GM21619 (cell line): Measurements from ENCODE around the gene CBARP.

Source experiments
- ATAC-seq: cut with Tn5 transposase; IDR thresholded peaks from one replicate; pipeline ENCODE4 v1.9.1; 2021; ENCODE audit not compliant: unreplicated experiment

CBARP gene, protein sequence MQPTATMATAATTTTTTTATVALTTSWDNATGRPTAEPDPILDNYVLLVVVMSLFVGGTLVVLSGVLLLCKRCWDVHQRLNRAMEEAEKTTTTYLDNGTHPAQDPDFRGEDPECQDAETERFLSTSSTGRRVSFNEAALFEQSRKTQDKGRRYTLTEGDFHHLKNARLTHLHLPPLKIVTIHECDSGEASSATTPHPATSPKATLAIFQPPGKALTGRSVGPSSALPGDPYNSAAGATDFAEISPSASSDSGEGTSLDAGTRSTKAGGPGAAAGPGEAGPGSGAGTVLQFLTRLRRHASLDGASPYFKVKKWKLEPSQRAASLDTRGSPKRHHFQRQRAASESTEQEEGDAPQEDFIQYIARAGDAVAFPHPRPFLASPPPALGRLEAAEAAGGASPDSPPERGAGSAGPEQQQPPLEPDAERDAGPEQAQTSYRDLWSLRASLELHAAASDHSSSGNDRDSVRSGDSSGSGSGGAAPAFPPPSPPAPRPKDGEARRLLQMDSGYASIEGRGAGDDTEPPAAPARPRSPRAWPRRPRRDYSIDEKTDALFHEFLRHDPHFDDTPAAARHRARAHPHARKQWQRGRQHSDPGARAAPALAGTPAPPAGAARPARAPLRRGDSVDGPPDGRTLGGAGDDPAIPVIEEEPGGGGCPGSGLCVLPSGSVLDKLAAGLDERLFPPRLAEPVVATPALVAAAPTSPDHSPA

DNA sequence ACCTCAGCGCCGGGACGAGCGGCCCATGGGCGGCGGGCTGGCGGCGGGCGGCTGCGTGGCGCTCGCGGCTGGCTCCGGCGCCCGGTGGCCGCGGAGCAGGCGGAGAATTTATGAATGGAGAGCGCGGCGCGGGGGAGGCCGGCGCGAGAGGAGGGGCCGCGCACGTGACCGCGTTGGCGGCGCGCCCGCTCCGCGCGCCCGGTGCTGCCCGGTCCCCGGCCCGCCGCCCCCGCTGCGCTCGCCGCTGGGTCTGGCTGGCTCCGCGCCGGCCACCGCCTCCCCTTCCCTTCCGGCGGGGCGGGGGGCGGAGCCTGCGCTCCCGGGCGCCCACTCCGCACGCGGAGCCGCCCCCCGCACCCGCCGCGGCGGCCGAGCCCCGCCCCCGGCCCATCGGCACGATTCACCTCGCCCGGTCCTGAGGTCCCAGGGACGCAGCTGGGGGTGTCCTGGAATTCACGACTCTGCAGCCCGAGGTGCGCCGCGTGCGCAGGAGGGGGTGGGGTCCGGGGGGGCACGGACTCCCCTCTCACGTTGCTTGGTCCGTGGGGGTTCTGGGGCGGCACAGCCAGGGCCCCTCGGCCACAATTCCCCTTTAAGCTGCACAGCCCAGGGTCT is at the start of gene CBARP:
TSS of gene CBARP (minus strand) at position 252 of the 615 bp plus-strand sequence. CDS start 1,905 bp downstream, outside the sequence.
- ATAC-seq: no peak

DNA sequence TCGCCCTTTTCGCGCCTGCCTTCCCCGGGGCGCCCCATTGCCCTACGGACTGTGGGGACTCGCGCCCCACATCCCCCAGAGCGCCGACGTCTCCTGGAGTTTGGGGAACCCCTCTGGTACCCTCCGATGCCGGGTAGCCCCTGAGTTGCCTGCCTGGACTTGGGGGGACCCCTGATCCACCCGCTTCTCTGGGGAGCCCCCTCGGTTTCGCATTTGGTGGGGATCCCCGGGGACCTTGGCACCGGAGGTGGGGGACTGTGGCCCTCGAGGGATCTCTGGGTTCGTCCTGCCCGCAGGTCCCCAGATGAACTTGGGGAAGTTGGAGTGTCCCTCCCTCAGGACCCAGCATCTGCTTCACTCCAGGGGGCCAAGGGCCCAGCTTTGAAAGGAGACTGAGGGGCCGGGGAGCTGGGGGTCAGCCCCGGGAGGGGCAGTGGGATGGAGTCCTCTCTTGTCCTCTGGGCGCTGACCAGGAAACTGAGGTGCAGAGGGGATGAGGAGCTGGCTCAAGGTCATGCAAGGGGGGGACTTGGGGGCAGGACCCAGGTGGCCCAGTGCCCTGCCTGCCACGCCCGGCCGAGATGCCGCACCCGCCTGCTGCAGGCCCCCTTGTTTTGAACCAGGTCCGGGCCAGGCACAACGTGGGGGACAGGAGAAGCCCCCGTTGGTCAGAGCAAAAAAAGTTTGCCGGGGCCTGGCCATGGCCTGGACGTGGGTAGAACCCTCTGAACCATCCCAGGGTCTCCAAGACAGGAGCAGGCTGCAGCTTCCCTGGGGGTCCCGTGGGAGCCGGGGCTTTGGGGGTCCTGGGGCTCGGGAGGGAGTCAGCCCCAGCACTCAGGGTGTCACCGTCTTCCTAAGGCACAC is 48.9 kb upstream of the CBARP start:
- ATAC-seq: no peak

DNA sequence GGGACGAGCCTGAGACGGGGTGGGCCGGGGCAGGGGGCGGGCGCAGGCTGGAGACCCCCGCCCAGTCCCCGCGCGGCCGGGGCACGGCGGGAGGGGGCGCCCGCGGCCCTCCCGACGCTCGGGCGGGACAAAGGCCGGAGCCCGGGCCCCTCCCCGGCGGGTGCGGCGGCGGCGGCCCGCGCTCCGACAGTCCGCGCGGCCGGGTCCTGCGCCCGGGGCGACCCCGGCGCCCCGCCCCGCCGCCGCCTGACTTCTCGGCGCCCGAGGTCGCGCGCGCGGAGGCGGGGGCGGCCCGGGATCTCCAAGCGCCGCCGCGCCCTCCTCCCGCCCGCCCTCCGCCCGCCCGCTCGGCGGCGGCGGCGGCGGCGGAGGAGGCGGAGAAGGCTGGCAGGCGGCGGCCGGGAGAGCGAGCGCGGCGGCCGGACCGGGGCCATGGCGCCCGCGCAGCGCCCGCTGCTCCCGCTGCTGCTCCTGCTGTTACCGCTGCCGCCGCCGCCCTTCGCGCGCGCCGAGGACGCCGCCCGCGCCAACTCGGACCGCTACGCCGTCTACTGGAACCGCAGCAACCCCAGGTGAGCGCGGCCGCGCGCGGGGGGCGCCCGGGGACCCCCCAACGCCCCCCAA is 48.0 kb upstream of the CBARP start, which contains the start of gene EFNA2:
TSS of gene EFNA2 (plus strand) at position 137 of the 624 bp plus-strand sequence. CDS start at position 433, 296 bp downstream.
- ATAC-seq: no peak

DNA sequence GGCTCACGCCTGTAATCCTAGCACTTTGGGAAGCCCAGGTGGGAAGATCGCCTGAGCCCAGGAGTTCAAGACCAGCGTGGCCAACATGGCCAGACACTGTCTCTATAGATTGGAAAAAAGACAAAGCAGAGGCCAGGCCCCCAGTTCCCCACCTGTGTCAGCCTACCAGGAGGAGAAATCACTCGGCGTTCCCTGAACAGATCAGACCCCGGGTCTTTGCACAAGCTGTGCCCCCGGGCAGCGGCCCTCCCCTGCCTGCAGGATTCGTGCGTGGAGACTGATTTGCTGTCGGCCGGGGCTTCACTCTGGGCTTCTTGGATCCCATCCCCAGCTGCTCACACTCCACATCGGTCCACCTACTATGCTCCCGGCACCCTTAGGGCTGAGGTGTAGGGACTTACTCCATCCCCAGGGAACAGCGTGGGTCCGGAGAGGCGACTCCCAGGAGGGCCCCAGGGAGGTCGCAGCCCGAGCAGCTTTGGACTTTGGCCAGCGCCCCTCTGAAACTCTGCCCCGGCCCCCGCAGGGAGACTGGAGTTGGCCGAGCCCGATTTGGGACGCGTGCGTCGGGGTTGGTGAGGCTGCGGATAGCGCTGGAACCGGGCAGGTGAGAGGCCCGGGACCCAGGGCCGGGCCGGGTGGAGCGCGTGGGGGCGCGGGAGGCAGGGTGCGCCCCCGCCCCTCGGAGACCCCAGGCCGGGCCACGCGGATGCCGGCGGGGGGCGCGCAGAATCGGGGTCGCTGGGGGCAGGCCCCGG is 47.4 kb upstream of the CBARP start:
- no peak for ATAC-seq

DNA sequence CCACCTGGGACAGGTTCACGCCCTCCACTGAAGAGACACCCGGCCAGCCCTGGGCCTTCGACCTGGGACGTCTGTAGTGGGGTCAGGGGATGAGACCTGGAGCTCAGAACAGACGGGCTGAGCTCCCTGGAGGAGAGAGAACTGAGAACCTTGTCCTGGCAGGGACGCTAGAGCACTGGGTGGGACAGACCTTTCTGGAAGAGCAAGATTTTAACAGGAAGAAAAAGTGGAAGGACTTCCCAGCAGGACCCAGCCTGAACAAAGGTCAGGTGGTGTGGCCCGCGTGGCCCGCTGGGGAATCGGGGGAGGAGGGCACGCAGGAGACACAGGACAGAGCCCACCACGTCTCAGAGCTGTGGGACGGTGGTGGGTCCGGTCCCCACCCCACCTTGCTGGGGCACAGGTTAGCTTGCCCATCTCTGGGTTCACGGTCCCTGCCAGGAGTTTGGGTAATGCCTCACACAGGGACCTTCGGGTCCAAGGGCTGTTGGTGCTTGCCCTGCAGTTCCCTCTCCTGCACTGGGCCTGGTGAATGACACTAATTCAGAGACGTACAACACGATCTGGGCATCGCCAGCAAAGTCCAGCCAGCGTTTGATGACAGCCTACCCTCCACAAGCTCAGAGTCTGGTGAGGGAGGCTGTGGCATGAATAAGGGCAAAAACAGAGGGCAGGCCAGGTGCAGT is 46.6 kb upstream of the CBARP start:
- no peak for ATAC-seq

DNA sequence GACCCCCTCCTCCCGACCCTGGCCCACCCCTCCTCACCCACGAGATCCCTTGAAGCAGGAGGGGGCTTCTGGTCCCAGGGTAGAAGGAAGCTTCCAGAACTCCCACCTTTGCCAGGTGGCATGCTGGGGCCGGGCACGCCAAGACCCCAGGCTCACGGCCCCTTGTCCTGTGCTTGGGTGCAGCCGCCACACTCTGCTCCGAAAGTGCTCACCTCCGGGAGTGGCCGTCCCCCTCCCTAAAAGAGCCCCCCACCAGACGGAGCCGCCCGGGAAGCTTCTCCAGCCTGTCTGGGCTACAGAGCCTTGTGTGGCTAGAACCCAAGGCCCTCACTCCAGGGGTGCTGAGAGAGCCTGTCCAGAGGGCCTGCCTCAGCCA is 46.1 kb upstream of the CBARP start:
- no peak for ATAC-seq

DNA sequence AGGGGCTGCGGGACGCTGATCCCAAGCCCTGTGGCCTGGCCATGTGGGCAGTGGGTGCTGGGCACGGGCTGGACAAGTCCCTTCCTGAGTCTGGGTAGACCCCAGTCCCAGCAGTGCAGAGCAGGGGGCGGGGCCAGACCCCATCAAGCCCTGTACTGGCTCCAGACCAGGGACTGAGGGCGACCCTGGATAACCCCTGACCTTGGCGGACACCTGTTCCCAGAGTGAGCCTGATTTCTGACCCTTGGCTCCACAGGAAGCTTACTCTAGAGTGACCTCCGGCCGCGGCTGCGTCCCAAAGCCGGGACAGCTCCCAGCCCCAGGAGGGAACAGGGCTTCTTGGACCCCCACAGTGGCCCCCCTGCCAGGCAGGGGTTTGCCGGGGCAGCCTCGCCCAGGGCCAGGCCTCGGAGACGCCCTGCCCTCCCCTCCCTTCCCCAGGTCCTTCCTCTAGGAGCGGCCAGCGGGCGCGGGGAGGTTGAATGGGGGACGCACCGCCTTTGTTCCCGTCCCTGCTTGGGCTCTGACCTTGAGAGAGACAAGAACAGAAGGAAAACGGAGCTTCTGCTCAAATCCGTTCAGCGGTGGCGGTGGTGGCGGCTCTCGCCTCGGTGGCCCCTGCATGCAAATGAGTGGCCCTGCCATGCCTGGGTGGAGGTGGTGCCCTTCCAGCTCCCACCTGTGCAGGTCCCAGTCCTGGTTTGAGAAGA is 45.6 kb upstream of the CBARP start:
- ATAC-seq: no peak

DNA sequence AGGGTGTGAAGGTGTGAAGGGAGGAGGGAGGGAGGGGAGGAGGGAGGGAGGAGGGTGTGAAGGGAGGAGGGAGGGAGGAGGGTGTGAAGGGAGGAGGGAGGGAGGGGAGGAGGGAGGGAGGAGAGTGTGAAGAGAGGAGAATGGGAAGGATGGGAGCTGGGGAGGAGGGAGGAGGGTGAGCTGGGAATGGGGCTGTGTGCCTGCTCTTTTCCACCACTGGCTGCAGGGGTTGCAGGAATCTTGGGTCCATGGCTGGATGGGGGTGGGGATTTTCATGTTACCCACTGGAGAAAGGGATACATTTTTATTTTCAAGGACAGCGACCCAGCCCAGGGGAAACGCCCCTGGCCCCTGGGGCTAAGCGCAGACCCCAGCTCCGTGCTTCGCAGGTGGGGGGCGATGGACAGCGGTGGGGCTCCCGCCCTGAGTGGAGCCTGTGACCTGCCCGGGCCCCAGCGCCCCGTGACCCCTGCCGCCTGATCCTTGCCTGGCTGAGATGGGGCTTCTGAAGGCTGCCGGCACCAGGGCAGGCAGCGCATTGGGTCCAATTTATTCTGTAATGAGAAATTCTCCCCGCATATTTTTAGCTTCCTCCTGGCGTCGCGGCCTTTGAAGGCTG is 44.9 kb upstream of the CBARP start:
- no peak for ATAC-seq

DNA sequence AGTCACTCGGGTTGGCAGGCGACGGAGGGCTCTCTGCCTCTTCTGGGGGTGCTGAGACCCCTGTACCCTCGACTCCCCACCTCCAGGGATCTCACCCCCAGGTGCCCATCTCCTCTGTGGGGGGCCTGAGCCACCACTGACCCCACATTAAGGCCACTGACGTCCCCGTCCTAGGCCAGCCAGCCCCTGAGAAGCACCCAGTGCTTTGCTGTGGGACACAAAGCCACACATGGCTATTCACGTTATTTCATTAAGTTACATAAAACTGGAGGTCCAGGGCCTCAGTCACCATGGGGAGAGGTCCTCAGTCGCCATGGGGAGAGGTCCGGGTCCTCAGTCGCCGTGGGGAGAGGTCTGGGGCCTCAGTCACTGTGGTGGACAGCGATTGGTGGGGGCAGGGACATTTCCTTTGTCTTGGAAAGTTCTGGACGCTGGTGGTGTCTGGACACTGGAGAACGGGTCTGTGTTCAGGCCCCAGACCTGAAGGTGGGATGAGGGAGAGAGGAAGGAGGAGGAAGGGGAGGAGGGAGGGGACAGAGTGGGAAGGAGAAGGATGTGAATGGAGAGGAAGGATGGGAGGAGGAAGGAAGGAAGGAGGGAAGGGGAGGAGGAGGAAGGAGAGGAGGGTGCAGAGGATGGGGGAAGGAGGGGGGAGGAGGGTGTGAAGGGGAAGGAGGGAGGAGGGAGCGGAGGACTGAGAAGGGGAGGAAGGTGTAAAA is 43.9 kb upstream of the CBARP start:
- ATAC-seq: no peak

DNA sequence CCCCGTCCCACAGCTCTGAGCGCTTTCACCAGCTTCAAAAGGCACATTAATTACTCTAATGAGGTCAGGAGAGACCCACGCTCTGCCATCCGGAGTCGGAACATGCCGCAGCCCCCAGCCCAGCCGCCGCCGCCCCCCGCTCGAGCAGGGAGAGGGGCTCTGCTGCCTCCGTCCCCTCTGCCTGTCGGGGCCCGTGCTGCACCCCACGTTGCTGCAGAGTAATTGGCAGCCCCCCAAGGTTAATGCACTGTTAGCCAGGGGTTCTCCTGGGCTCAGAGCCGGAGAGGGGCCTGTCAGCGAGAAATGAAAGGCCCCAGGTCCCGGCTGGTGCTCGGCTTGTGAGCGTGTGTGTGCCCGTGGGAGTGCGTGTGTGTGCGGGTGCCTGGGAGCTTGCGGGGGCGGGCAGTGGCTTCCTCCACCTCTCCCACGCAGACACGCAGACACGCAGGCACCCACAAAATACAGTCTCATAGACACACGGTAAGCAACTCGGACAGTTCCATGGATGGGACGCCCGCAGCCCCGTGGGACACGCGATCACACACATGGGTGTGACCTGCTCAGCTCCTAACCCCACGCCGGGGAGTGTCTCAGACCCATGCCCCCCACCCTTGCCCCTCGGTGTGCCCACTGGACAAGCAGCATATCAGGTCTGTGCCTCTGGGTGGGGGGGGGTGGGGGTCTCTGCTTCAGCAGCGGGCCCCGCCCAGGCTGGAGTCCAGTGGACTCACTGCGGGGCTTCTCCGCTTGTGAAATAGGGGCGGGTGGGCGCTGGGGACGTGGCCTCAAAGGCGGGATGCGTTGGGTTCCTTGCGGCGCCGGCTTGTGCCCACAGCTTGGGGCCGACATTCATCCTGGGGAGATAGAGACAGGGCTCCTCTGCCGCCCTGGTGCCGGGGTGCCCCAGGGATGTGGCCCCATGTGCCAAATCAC is 43.1 kb upstream of the CBARP start:
- ATAC-seq: no peak

DNA sequence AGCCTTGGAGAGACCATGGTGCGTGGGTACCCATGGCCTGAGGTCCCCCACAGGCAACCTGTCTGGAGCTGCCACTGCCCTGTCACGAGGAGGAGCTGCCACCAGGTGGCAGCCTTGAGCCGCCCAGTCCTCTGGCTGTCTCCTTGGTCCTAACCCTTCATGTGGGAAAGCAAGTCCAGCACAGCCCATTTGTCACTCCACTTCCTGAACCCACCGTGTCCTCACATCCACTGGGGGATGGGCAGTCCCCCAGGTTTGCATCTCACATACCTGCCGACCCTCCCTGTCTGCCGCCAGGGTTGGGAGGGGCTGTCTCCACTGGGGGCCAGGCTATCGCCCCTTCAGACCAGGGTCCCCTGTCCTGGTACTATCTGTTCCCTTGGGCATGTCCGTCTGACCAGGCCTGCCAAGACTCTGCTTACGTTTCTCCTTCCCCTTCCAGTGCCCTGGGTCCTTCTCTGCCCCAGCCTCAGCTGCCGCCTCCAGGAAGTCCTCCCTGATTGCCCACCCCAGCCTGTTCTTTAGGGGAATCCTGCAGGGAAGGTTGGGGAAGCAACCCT is 42.1 kb upstream of the CBARP start:
- no peak for ATAC-seq

DNA sequence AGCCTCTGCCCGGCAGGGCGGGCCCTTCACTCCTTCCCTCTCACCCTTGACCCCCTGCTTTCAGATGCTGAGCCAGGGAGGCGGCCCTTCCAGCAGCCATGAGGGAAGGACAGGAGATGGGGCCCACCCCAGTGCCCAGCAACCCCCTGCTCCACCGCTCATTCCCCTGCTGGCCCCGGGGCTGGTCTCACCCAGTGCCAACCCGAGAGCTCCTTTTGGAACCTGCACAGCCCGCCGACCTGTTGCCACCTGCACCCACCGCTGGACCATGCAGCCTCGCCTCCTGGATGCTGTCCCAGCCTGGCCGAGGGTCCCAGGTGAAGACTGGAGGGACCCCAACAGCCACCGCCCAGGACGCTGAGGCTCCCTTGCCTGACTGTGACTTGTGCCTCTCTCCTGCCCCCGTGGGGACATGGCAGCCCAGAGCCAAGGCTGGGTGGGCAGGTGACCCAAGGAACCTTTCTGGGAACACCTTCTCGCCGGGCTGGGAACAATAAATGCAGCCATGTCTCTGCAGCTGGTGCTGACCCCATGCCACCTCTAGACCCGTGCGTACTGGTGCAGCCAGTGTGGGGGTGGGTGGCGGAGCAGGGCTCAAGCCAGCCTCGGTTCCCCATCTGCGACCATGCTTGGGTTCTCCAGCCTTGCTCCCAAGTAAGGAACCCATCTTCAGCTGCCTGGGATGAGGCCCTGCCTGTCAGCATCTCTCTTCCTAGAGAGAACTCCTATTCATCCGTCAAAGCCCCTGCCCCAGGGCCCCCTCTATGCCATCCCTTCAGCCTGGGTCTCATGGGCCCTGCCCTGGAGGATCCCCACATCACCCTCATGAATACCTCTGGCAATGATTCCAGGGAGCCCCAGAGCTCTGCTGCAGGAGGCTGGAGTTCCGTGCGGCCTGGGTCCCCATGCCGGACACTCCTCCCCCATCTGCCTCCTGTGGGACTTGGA is 41.2 kb upstream of the CBARP start:
- ATAC-seq: no peak

DNA sequence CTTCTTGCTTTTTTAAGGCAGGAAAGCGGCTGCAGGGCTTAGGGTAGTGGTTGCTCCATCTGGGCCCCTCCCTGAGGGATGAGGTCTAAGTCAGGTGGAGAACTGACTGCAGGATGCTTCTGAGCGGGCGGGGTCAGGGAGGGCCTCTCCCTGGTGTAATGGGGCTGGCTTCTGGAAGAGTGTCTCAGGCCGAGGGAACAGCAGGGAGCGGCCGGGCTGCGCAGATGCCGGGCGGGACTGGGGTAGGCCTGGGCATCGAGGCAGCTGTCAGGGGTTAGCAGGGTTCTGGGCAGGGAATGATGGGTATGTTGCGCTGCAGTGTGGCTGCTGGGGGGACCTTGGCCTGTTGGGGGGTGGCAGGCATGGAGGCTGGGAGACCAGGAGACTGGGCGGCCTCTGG is 40.3 kb upstream of the CBARP start:
- no peak for ATAC-seq

DNA sequence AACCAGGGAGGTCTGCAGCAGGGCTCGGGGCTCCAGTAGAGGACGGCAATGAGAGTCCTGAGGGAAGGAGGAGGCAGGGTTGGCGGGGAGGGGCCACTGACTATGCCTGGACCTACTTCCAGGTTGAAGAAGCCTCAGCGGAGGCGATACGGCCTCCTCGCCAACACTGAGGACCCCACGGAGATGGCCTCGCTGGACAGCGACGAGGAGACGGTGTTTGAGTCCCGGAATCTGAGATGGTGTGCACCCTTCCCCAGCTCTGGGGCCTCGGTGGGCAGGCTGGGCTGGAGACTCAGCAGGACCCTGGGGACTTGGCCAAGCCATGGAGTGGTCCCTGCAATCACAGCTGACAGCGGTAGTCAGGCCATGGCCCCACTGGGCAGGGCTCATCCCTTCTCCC is 39.3 kb upstream of the CBARP start:
- no peak for ATAC-seq

DNA sequence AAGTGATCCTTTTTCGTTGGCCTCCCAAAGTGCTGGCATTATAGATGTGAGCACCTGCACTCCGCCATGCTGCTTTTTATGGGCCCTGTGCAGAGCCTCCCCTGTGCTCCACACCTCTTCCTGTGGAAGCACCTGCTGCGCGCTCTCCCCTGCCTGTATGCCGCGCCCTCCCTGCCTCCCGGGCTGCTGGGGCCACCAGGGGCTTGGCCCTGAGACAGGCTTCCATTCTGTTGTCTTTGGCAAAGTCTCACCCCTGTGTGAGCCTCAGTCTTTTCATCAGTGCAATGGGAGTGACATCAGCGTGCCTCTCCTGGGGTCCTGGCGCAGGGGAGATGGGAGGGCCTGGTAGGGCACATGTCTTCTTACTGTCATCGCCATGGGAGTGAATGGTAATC is 38.8 kb upstream of the CBARP start:
- no peak for ATAC-seq
